Mucosa of descending colon (tissue), 3 donors: Measurements from ENCODE around the gene EEF1A2. TPM values are rescaled to one million over a fixed set of nuclear protein-coding genes. Genes with fewer than 3 reads are reported as not detected.
A peak's percentile ranks its signal among the peaks of the same experiment; 100 is the strongest.
"Not testable (repeated sequence)": the region's sequence is repeated elsewhere in the genome, so short reads cannot be mapped to it uniquely, and the experiment has no call there.

Experiments
- ATAC-seq: fragments of 200-7000 bp; cut with Tn5 transposase; one replicate; pipeline ENCODE4 v1.9.1; 2020; ENCODE audit warnings: mild to moderate bottlenecking, moderate library complexity
- DNase-seq, 3 donors: peaks; one replicate each; pipeline ENCODE4 v3.0.0-alpha.2; 2020
- H3K36me3 ChIP-seq: fragments of 200-600 bp; one replicate; pipeline ENCODE4 v1.8.0; 2021; ENCODE audit warnings: low read depth, mild to moderate bottlenecking
- H3K4me1 ChIP-seq: fragments of 200-600 bp; one replicate; pipeline ENCODE4 v1.8.0; 2021; ENCODE audit warnings: low read depth, mild to moderate bottlenecking
- H3K4me3 ChIP-seq: fragments of 200-600 bp; one replicate; pipeline ENCODE4 v1.8.0; 2021; ENCODE audit warnings: mild to moderate bottlenecking
- H3K9me3 ChIP-seq: fragments of 200-600 bp; one replicate; pipeline ENCODE4 v1.8.0; 2021; ENCODE audit warnings: mild to moderate bottlenecking
- CTCF ChIP-seq: fragments of 200-600 bp; IDR thresholded peaks from one replicate; pipeline ENCODE4 v1.8.0; 2022; ENCODE audit warnings: antibody characterized with exemption, mild to moderate bottlenecking
- intact Hi-C, 2 donors: fragments of 100-400 bp; cut with DNase I in 1 of 2; cut with micrococcal nuclease in 1 of 2; formaldehyde crosslinking; loops; one replicate each; pipeline versions ENCODE4 v1.11.0 to v1.11.1; 2022; cut with DNase I, micrococcal nuclease
- total RNA-seq, 3 donors: library from RNA; stranded (reverse); fragmentation: NEBNext Ultra II Directional in 2 of 3; extraction: Animal tissue kit (Norgen Biotek cat#: 25700) in 2 of 3; gene quantifications; one replicate each; pipeline versions ENCODE4 v1.2.1 to v1.2.4, GENCODE V29; 2021 to 2023
- donor health status: DM: no; HTN: no; CAD: no; lungs with moderate emphysema.
- donor health status: DM: no; HTN: no; CAD: no.
- donor health status: DM: no; HTN: yes; CAD: no.

EEF1A2 gene
- total RNA-seq, 3 donors from 2014 or later, result 1.3 to 15.0 (median 2.7) TPM

- ATAC-seq, result no peak
- DNase-seq, result peak in 1 of 3 donors; percentile 44
Measured at GRCh38 chr20:63517376-63518309, 18.8 kb upstream of the EEF1A2 start.

GRCh38 chr20:63514520-63514919 lies 15.6 kb upstream of the EEF1A2 start:
- H3K9me3 ChIP-seq, DNase-seq, H3K36me3 ChIP-seq, ATAC-seq, H3K4me3 ChIP-seq, H3K4me1 ChIP-seq, intact Hi-C loops: not testable (repeated sequence)

More at GRCh38 chr20:63517376-63518309, 18.8 kb upstream of the EEF1A2 start:
- intact Hi-C loops, result no loop called here
- H3K4me1 ChIP-seq, result peaks cover 16% of the 10 kb centered on the region
- no peaks in the 10 kb centered on the region for H3K36me3 ChIP-seq
- TF ChIP-seq CTCF, result no peak
- no peaks in the 10 kb centered on the region for H3K9me3 ChIP-seq
- no peak overlapping the region for H3K4me3 ChIP-seq

GRCh38 chr20:63513207-63513606 lies 14.3 kb upstream of the EEF1A2 start:
- TF ChIP-seq CTCF, result no peak
- Histone ChIP-seq H3K36me3 (no peaks in the 10 kb centered on the region), H3K4me3 (no peak overlapping the region), H3K9me3 (no peaks in the 10 kb centered on the region), H3K4me1 (no peaks in the 10 kb centered on the region)
- ATAC-seq, result no peak
- DNase-seq, result no peak
- intact Hi-C loops, result no loop called here

GRCh38 chr20:63509088-63509564 lies 10.2 kb upstream of the EEF1A2 start:
- Histone ChIP-seq H3K4me1 (no peaks in the 10 kb centered on the region), H3K9me3 (no peaks in the 10 kb centered on the region), H3K4me3 (no peak overlapping the region), H3K36me3 (no peaks in the 10 kb centered on the region)
- no peak for ATAC-seq
- no peak for DNase-seq
- TF ChIP-seq CTCF, result no peak
- intact Hi-C loops, result no loop called here

GRCh38 chr20:63508072-63508768 lies 9.3 kb upstream of the EEF1A2 start:
- intact Hi-C loops, result no loop called here
- ATAC-seq (no peak), DNase-seq (no peak)
- no peak for TF ChIP-seq CTCF
- H3K9me3 ChIP-seq, result no peaks in the 10 kb centered on the region
- H3K4me1 ChIP-seq, result no peaks in the 10 kb centered on the region
- H3K4me3 ChIP-seq, result no peak overlapping the region
- H3K36me3 ChIP-seq, result no peaks in the 10 kb centered on the region
